Stomach (tissue), 9 donors: Measurements from ENCODE around the gene ADGRL3. TPM values are rescaled to one million over a fixed set of nuclear protein-coding genes. Genes with fewer than 3 reads are reported as not detected.

Experiments used
- DNase-seq, 2 donors: peaks; one replicate each; pipeline versions ENCODE4 v3.0.0 to v3.0.0-alpha.2; 2013 to 2019
- H3K27ac ChIP-seq, 5 donors: fragments of 200-600 bp in 4 of 5; sonication (generic) in 4 of 5; one replicate each; pipeline ENCODE4 v1.5.1; 2013 to 2019; ENCODE audit warnings: mild to moderate bottlenecking in 1 of 5, moderate library complexity in 1 of 5
- H3K27me3 ChIP-seq, 3 donors: fragments of 200-600 bp; sonication (generic); one replicate each; pipeline ENCODE4 v1.5.1; 2017 to 2019; ENCODE audit warnings: mixed run types in 1 of 3
- H3K36me3 ChIP-seq, 4 donors: fragments of 200-600 bp; sonication (generic); 1 replicate in 3 of 4; 2 replicates in 1 of 4; pipeline ENCODE4 v1.5.1; 2016 to 2019
- H3K4me1 ChIP-seq, 4 donors: fragments of 200-600 bp; sonication (generic); one replicate each; pipeline ENCODE4 v1.5.1; 2016 to 2019
- H3K4me3 ChIP-seq, 4 donors: fragments of 200-600 bp; sonication (generic) in 3 of 4; one replicate each; pipeline ENCODE4 v1.5.1; 2016 to 2019; ENCODE audit warnings: mild to moderate bottlenecking in 1 of 4
- H3K9me3 ChIP-seq, 4 donors: fragments of 200-600 bp; sonication (generic); one replicate each; pipeline ENCODE4 v1.5.1; 2016 to 2019
- CTCF ChIP-seq, 7 experiments: fragments of 450-650 bp in 4 of 7; fragments of 200-600 bp in 3 of 7; sonication (generic) in 3 of 7; IDR thresholded peaks; one replicate each; pipeline ENCODE4 v1.5.1; 2016 to 2019; ENCODE audit warnings: antibody characterized with exemption in 7 of 7, control low read depth in 2 of 7, mild to moderate bottlenecking in 1 of 7
- EP300 ChIP-seq: sonication (generic); formaldehyde crosslinking; IDR thresholded peaks from one replicate; pipeline ENCODE4 v1.6.1; 2017; ENCODE audit warnings: antibody characterized with exemption
- POLR2A ChIP-seq, 4 donors: fragments of 450-650 bp; IDR thresholded peaks; one replicate each; pipeline ENCODE4 v1.6.1; 2016; ENCODE audit warnings: antibody characterized with exemption in 4 of 4, control low read depth in 2 of 4, mild to moderate bottlenecking in 1 of 4, moderate library complexity in 1 of 4
- POLR2AphosphoS5 ChIP-seq, 3 donors: sonication (generic); formaldehyde crosslinking; IDR thresholded peaks; one replicate each; pipeline ENCODE4 v1.6.1; 2016; ENCODE audit warnings: antibody characterized with exemption in 3 of 3
- WGBS, 5 donors: extraction: QIAGEN DNeasy Blood & Tissue Kit in 3 of 5; methylation state at CpG; one replicate each; pipeline versions ENCODE4 v1.1.5 to v1.1.7; 2013 to 2018; 5-methylcytosine and 5-hydroxymethylcytosine counted together
- intact Hi-C: fragments of 100-400 bp; cut with DNase I; formaldehyde crosslinking; loops from one replicate; pipeline ENCODE4 v1.15.1; 2023; ENCODE audit warnings: low total_unique reads
- polyA plus RNA-seq, 3 donors: library from polyadenylated mRNA; stranded (reverse); fragments of 200-250 nt; gene quantifications; one replicate each; pipeline ENCODE4 v1.2.3, GENCODE V29; 2013
- total RNA-seq, 5 donors: library from RNA; depleted of rRNA; stranded (reverse); fragments of >200 nt; gene quantifications; one replicate each; pipeline versions ENCODE4 v1.1.0 to v1.2.3, GENCODE V29; 2014 to 2016
- donor health status: healthy with polysubstance abuse.
- donor health status: Bipolar disorder and iron deficiency.
- donor health status: healthy.

ADGRL3 gene
- total and polyA plus RNA-seq, 8 donors: 0.48 to 109 (median 3.9) TPM

DNA sequence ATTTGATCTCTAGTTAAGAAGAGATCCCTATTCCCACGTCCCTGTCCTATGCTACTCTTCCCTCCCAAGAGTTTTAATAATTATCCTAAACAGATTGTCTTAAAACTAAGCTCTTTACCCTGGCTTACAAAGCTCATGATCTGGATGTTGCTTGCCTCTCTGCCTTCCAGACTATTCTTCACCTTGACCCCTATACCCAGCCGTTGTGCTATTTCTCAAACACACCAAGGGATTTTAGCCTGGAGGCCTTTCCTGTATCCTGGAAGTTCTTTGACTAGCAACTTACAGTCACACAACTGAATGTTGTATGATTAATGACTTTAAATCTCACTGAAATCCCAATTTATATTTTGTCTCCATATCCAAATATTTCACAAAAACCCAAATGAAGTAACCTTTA is 314.9 kb downstream of the ADGRL3 start:
- H3K9me3 ChIP-seq: no peaks in the 10 kb centered on the region
- 31 to 62% (median 50%) methylated on average over 2 of the region's 2 CpGs for WGBS, 5 donors

GRCh38 chr4:61517144-61517543 is 317.0 kb downstream of the ADGRL3 start:
- peak in 1 of 2 donors; percentile 70 for DNase-seq
- intact Hi-C loops: no loop called here
- Histone ChIP-seq H3K4me3 (no peak overlapping the region), H3K4me1 (peaks cover 0 to 17% (median 3%) of the 10 kb centered on the region in 4 donors), H3K36me3 (no peaks in the 10 kb centered on the region), H3K9me3 (no peaks in the 10 kb centered on the region), H3K27ac (no peak overlapping the region), H3K27me3 (no peaks in the 10 kb centered on the region)
- TF ChIP-seq EP300 (no peak), POLR2AphosphoS5 (IDR thresholded peaks at IDR 0.05) (no peak), POLR2A (IDR thresholded peaks at IDR 0.05) (no peak), CTCF (IDR thresholded peaks at IDR 0.05) (no peak)
- WGBS, 5 donors: 29 to 52% (median 46%) methylated on average over 14 to 20 of the region's 20 CpGs

More for the DNA sequence above, 314.9 kb downstream of the ADGRL3 start:
- no peak overlapping the region for H3K4me3 ChIP-seq
- intact Hi-C loops: no loop called here
- no peaks in the 10 kb centered on the region for H3K27me3 ChIP-seq
- H3K4me1 ChIP-seq: peaks cover 0 to 11% (median under 1%) of the 10 kb centered on the region in 4 donors
- peak overlapping the region in 1 of 5 donors; percentile 46 for H3K27ac ChIP-seq
- TF ChIP-seq CTCF (IDR thresholded peaks at IDR 0.05): no peak
- TF ChIP-seq EP300: no peak
- TF ChIP-seq POLR2AphosphoS5 (IDR thresholded peaks at IDR 0.05): no peak
- TF ChIP-seq POLR2A (IDR thresholded peaks at IDR 0.05): no peak
- no peaks in the 10 kb centered on the region for H3K36me3 ChIP-seq
- no peak for DNase-seq

DNA sequence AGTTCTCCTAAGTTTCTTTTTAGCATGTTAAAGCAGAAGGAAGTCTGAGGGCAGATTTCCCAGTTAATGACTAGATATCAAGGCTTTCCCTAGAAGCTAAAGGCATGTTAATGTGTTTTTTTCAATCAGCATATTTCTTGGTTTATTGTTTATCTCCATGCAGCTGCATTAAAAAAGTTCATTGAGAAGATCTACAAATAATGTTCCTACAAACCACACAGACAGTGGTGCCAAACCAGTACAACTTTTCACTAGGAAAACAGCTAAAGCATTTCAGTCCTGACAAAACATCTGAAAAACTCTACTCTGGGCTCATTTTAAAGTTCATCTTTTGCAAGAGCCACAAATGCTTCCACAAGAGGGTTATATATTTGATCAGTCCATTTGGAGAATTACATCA is 320.0 kb downstream of the ADGRL3 start:
- DNase-seq: peak in 1 of 2 donors; percentile 19
- H3K9me3 ChIP-seq: no peaks in the 10 kb centered on the region
- H3K27ac ChIP-seq: peak overlapping the region in 1 of 5 donors; percentile 2
- H3K27me3 ChIP-seq: no peaks in the 10 kb centered on the region
- no peak overlapping the region for H3K4me3 ChIP-seq
- TF ChIP-seq EP300 (no peak), CTCF (IDR thresholded peaks at IDR 0.05) (no peak), POLR2A (IDR thresholded peaks at IDR 0.05) (no peak), POLR2AphosphoS5 (IDR thresholded peaks at IDR 0.05) (no peak)
- peaks cover 0 to 17% (median 3%) of the 10 kb centered on the region in 4 donors for H3K4me1 ChIP-seq
- H3K36me3 ChIP-seq: no peaks in the 10 kb centered on the region
- intact Hi-C loops: no loop called here

DNA sequence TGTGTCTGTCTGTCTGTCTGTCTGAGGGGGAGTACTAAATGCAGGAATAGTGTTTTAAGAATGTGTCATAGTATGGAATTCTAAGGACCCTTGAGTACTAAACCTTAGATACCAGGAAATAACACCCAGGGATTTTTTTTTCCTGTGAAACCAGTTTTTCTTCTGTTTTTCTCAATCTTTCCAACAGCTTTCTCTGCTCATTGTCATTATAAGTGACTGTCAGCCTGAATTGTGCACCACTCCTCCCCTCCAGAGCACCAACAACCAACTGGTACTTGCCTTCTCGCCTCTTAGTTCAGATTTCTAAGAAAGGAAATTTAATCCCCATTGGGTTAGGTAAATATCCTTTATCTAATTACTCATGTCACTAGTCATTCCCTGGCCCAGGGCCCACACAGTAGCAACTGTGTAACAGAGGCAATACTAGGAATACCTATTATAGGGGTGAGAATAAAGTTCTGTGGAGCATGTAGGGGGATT is 320.6 kb downstream of the ADGRL3 start:
- Histone ChIP-seq H3K9me3 (no peaks in the 10 kb centered on the region), H3K36me3 (no peaks in the 10 kb centered on the region), H3K4me3 (no peak overlapping the region), H3K27ac (peak overlapping the region in 1 of 5 donors; percentile 18), H3K4me1 (peaks cover 0 to 17% (median 3%) of the 10 kb centered on the region in 4 donors), H3K27me3 (no peaks in the 10 kb centered on the region)
- no peak for TF ChIP-seq EP300
- no peak for TF ChIP-seq POLR2AphosphoS5 (IDR thresholded peaks at IDR 0.05)
- TF ChIP-seq CTCF (IDR thresholded peaks at IDR 0.05): no peak
- TF ChIP-seq POLR2A (IDR thresholded peaks at IDR 0.05): no peak
- WGBS, 5 donors: 26 to 53% (median 39%) methylated on average over 1 of the region's 1 CpG
- intact Hi-C loops: no loop called here
- peak; percentile 52 to 65 for DNase-seq
